Fibroblast of pulmonary artery (primary cell): Measurements from ENCODE around the gene TULP4.

Experiments used
- DNase-seq: peaks from one replicate; pipeline ENCODE4 v3.0.0-alpha.2; 2010; ENCODE audit warnings: low read depth
- H3K4me3 ChIP-seq: replicated peaks from 2 replicates; pipeline ENCODE4 v1.5.1; 2011; ENCODE audit warnings: low read depth, mild to moderate bottlenecking, control low read depth, low read length, moderate library complexity
- CTCF ChIP-seq: IDR thresholded peaks from 2 replicates; pipeline ENCODE4 v1.5.1; 2011; ENCODE audit warnings: mild to moderate bottlenecking, control low read depth, low read length, inconsistent platforms; ENCODE audit errors: missing control alignments

Gene TULP4

GRCh38 chr6:158316022-158316421 is 3.8 kb downstream of the TULP4 start:
- no peak for TF ChIP-seq CTCF
- peak; percentile 25 for DNase-seq
- no peak overlapping the region for H3K4me3 ChIP-seq

GRCh38 chr6:158321960-158322359 is 9.7 kb downstream of the TULP4 start:
- H3K4me3 ChIP-seq, result no peak overlapping the region
- peak; percentile 85 for DNase-seq
- no peak for TF ChIP-seq CTCF

- no peak for DNase-seq
- TF ChIP-seq CTCF, result no peak
- H3K4me3 ChIP-seq, result no peak overlapping the region
Observed at GRCh38 chr6:158322400-158322723, 10.1 kb downstream of the TULP4 start.

- DNase-seq, result peak; percentile 74
- no peak overlapping the region for H3K4me3 ChIP-seq
- no peak for TF ChIP-seq CTCF
Observed at GRCh38 chr6:158322724-158323560, 10.7 kb downstream of the TULP4 start.

- no peak for TF ChIP-seq CTCF
- H3K4me3 ChIP-seq, result no peak overlapping the region
- peak; percentile 7 for DNase-seq
Observed at GRCh38 chr6:158323561-158323958, 11.3 kb downstream of the TULP4 start.

- no peak for TF ChIP-seq CTCF
- DNase-seq, result peak; percentile 7
- H3K4me3 ChIP-seq, result no peak overlapping the region
Observed at GRCh38 chr6:158324136-158324535, 11.9 kb downstream of the TULP4 start.

- H3K4me3 ChIP-seq, result no peak overlapping the region
- no peak for TF ChIP-seq CTCF
- no peak for DNase-seq
Observed at GRCh38 chr6:158327211-158327610, 14.9 kb downstream of the TULP4 start.
